ENCODE measurements around the gene KCNA4. TPM values are rescaled to one million over a fixed set of nuclear protein-coding genes. Genes with fewer than 3 reads are reported as not detected.
"Not testable (repeated sequence)": the region's sequence is repeated elsewhere in the genome, so short reads cannot be mapped to it uniquely, and the experiment has no call there.

KCNA4 gene
- total and polyA plus RNA-seq, 12 donors: 1.2 to 12.8 (median 7.2) TPM

- peaks cover 0 to 42% (median 5%) of the 10 kb centered on the region in 9 donors for H3K4me1 ChIP-seq
- intact Hi-C loops (cut with DNase I): no loop called here
- H3K36me3 ChIP-seq: no peaks in the 10 kb centered on the region
- WGBS, 2 donors: 45 to 61% methylated on average over 4 of the region's 4 CpGs
- H3K27me3 ChIP-seq: no peaks in the 10 kb centered on the region
- no peak overlapping the region for H3K4me3 ChIP-seq
- DNase-seq (peak in 1 of 2 donors; percentile 32), ATAC-seq (peak; percentile 83 to 96 (median 91))
- TF ChIP-seq CTCF (IDR thresholded peaks at IDR 0.05): no peak
- no peaks in the 10 kb centered on the region for H3K9me3 ChIP-seq
- peak overlapping the region; percentile 17 to 88 (median 58) for H3K27ac ChIP-seq
Observed at GRCh38 chr11:29984544-29984943, 32.3 kb downstream of the KCNA4 start.

GRCh38 chr11:29978549-29978948 lies 38.3 kb downstream of the KCNA4 start:
- H3K4me3 ChIP-seq: no peak overlapping the region
- no peaks in the 10 kb centered on the region for H3K36me3 ChIP-seq
- peak; percentile 47 to 98 (median 82) for ATAC-seq
- no peaks in the 10 kb centered on the region for H3K27me3 ChIP-seq
- H3K27ac ChIP-seq: peak overlapping the region in 9 of 10 donors; percentile 17 to 76 (median 64)
- no peak for DNase-seq
- 24 to 27% methylated on average over 2 of the region's 2 CpGs for whole genome bisulfite sequencing, 2 donors
- no peak for TF ChIP-seq CTCF (IDR thresholded peaks at IDR 0.05)
- peaks cover 0 to 44% (median 5%) of the 10 kb centered on the region in 9 donors for H3K4me1 ChIP-seq
- H3K9me3 ChIP-seq: no peaks in the 10 kb centered on the region
- intact Hi-C loops (cut with DNase I): no loop called here

GRCh38 chr11:29975580-29975979 lies 41.2 kb downstream of the KCNA4 start:
- intact Hi-C loops (cut with DNase I); H3K4me3 ChIP-seq; H3K27ac ChIP-seq; ATAC-seq; H3K27me3 ChIP-seq; H3K9me3 ChIP-seq; DNase-seq; H3K36me3 ChIP-seq: not testable (repeated sequence)
- H3K4me1 ChIP-seq: peaks cover 0 to 30% (median under 1%) of the 10 kb centered on the region in 9 donors
- 93% methylated on average over 10 of the region's 10 CpGs for whole genome bisulfite sequencing, 2 donors

- 89 to 93% methylated on average over 2 of the region's 2 CpGs for WGBS, 2 donors
Observed at GRCh38 chr11:29963796-29964195, 53.0 kb downstream of the KCNA4 start.

More at GRCh38 chr11:29963796-29964195, 53.0 kb downstream of the KCNA4 start:
- intact Hi-C loops (cut with DNase I): no loop called here
- Histone ChIP-seq H3K4me1 (peaks cover 0 to 18% (median 3%) of the 10 kb centered on the region in 9 donors), H3K9me3 (no peaks in the 10 kb centered on the region), H3K27ac (peak overlapping the region in 3 of 10 donors; percentile 11 to 58 (median 44)), H3K27me3 (no peaks in the 10 kb centered on the region), H3K4me3 (no peak overlapping the region), H3K36me3 (no peaks in the 10 kb centered on the region)
- ATAC-seq: peak in 2 of 8 donors; percentile 33 to 46
- DNase-seq: no peak
- no peak for TF ChIP-seq CTCF (IDR thresholded peaks at IDR 0.05)
